Esophagus squamous epithelium (tissue), 5 donors: ENCODE measurements around the gene LDB2. TPM values are rescaled to one million over a fixed set of nuclear protein-coding genes. Genes with fewer than 3 reads are reported as not detected.

ENCODE experiments used
- DNase-seq: peaks from one replicate; lab custom pipeline; 2025; lab: John Stamatoyannopoulos, UW
- H3K27ac ChIP-seq, 4 donors: fragments of 200-600 bp; sonication (generic); one replicate each; pipeline ENCODE4 v1.5.1; 2016 to 2019; ENCODE audit warnings: mild to moderate bottlenecking in 1 of 4
- H3K27me3 ChIP-seq, 4 donors: fragments of 200-600 bp; sonication (generic); 1 replicate in 3 of 4; 2 replicates in 1 of 4; pipeline versions ENCODE4 v1.5.1 to v1.6.0; 2017 to 2021; ENCODE audit warnings: antibody characterized with exemption in 1 of 4
- H3K36me3 ChIP-seq, 3 donors: fragments of 200-600 bp; sonication (generic); one replicate each; pipeline ENCODE4 v1.5.1; 2016 to 2019
- H3K4me1 ChIP-seq, 3 donors: fragments of 200-600 bp; sonication (generic); one replicate each; pipeline ENCODE4 v1.5.1; 2017 to 2019
- H3K4me3 ChIP-seq, 4 donors: fragments of 200-600 bp; sonication (generic); 1 replicate in 3 of 4; 2 replicates in 1 of 4; pipeline ENCODE4 v1.5.1; 2016 to 2019; ENCODE audit warnings: mild to moderate bottlenecking in 2 of 4, moderate library complexity in 1 of 4
- H3K9me3 ChIP-seq, 3 donors: fragments of 200-600 bp; sonication (generic); one replicate each; pipeline ENCODE4 v1.5.1; 2016 to 2019
- CTCF ChIP-seq, 6 experiments: fragments of 450-650 bp in 4 of 6; fragments of 200-600 bp in 2 of 6; sonication (generic) in 2 of 6; IDR thresholded peaks; one replicate each; pipeline ENCODE4 v1.5.1; 2016 to 2019; ENCODE audit warnings: antibody characterized with exemption in 6 of 6, mild to moderate bottlenecking in 4 of 6, moderate library complexity in 4 of 6
- POLR2A ChIP-seq, 4 donors: fragments of 450-650 bp; IDR thresholded peaks; one replicate each; pipeline ENCODE4 v1.6.1; 2017; ENCODE audit warnings: antibody characterized with exemption in 4 of 4, mild to moderate bottlenecking in 4 of 4, moderate library complexity in 3 of 4
- WGBS, 2 donors: methylation state at CpG; one replicate each; pipeline ENCODE4 v1.1.5; 2018; 5-methylcytosine and 5-hydroxymethylcytosine counted together
- intact Hi-C: fragments of 100-400 bp; cut with DNase I; formaldehyde crosslinking; loops from one replicate; pipeline ENCODE4 v1.15.0; 2022
- total RNA-seq, 4 donors: library from RNA; depleted of rRNA; stranded (reverse); fragments of >200 nt; gene quantifications; one replicate each; pipeline ENCODE4 v1.1.0, GENCODE V29; 2016
- donor health status: DM: yes; HTN: yes; CAD: no.

LDB2 gene
- total RNA-seq, 4 donors from 2014 or later, result 3.0 to 16.0 (median 5.9) TPM

GRCh38 chr4:16729336-16729735, 169.1 kb downstream of the LDB2 start:
- no peak overlapping the region for H3K4me3 ChIP-seq
- peaks cover 0 to 6% (median 0%) of the 10 kb centered on the region in 3 donors for H3K4me1 ChIP-seq
- 56 to 64% methylated on average over 7 of the region's 7 CpGs for WGBS, 2 donors
- H3K9me3 ChIP-seq, result no peaks in the 10 kb centered on the region
- TF ChIP-seq POLR2A (IDR thresholded peaks at IDR 0.05), result no peak
- no peak for TF ChIP-seq CTCF (IDR thresholded peaks at IDR 0.05)
- intact Hi-C loops, result no loop called here
- no peak overlapping the region for H3K27ac ChIP-seq
- H3K36me3 ChIP-seq, result no peaks in the 10 kb centered on the region
- DNase-seq, result no peak
- H3K27me3 ChIP-seq, result peaks cover 0 to 4% (median 0%) of the 10 kb centered on the region in 4 donors

GRCh38 chr4:16728849-16729248, 169.6 kb downstream of the LDB2 start:
- Histone ChIP-seq H3K27ac (no peak overlapping the region), H3K4me3 (no peak overlapping the region), H3K4me1 (peaks cover 0 to 6% (median 0%) of the 10 kb centered on the region in 3 donors), H3K27me3 (peaks cover 0 to 4% (median 0%) of the 10 kb centered on the region in 4 donors), H3K9me3 (no peaks in the 10 kb centered on the region), H3K36me3 (no peaks in the 10 kb centered on the region)
- DNase-seq, result no peak
- 57 to 60% methylated on average over 2 of the region's 2 CpGs for WGBS, 2 donors
- no peak for TF ChIP-seq CTCF (IDR thresholded peaks at IDR 0.05)
- TF ChIP-seq POLR2A (IDR thresholded peaks at IDR 0.05), result no peak
- intact Hi-C loops, result no loop called here

- peaks cover 0 to 6% (median 0%) of the 10 kb centered on the region in 3 donors for H3K4me1 ChIP-seq
- intact Hi-C loops, result no loop called here
- no peak for TF ChIP-seq CTCF (IDR thresholded peaks at IDR 0.05)
- no peak for TF ChIP-seq POLR2A (IDR thresholded peaks at IDR 0.05)
These were observed 170.3 kb downstream of the LDB2 start for GRCh38 chr4:16728111-16728510.

DNA sequence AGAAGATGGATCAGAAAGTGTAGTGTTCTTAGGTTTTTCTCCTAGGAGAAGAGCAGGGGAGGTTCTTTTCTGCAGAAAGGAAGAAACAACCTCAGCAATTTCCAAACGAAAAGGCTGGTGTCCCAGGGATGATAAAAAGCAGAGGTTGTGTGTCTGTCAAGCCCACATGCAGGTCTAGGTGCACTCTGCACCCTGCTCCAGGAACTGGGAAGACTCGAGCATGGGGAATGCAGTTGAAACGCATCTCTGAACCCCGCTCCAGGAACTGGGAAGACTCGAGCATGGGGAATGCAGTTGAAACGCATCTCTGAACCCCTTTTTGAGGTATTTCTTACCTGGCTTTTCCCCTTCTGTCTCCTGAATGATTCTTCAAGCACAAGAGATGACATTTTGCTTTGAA, 171.2 kb downstream of the LDB2 start:
- WGBS, 2 donors, result 74 to 77% methylated on average over 5 to 6 of the region's 6 CpGs
- H3K4me1 ChIP-seq, result peaks cover 0 to 6% (median 0%) of the 10 kb centered on the region in 3 donors
- TF ChIP-seq POLR2A (IDR thresholded peaks at IDR 0.05) (no peak), CTCF (IDR thresholded peaks at IDR 0.05) (no peak)
- H3K27me3 ChIP-seq, result peaks cover 0 to 4% (median 0%) of the 10 kb centered on the region in 4 donors
- no peaks in the 10 kb centered on the region for H3K9me3 ChIP-seq
- intact Hi-C loops, result no loop called here
- no peak overlapping the region for H3K27ac ChIP-seq
- no peak for DNase-seq
- no peak overlapping the region for H3K4me3 ChIP-seq
- H3K36me3 ChIP-seq, result no peaks in the 10 kb centered on the region

More at GRCh38 chr4:16728111-16728510, 170.3 kb downstream of the LDB2 start:
- no peaks in the 10 kb centered on the region for H3K9me3 ChIP-seq
- H3K36me3 ChIP-seq, result no peaks in the 10 kb centered on the region
- H3K4me3 ChIP-seq, result no peak overlapping the region
- DNase-seq, result no peak
- H3K27ac ChIP-seq, result no peak overlapping the region
- peaks cover 0 to 4% (median 0%) of the 10 kb centered on the region in 4 donors for H3K27me3 ChIP-seq

DNA sequence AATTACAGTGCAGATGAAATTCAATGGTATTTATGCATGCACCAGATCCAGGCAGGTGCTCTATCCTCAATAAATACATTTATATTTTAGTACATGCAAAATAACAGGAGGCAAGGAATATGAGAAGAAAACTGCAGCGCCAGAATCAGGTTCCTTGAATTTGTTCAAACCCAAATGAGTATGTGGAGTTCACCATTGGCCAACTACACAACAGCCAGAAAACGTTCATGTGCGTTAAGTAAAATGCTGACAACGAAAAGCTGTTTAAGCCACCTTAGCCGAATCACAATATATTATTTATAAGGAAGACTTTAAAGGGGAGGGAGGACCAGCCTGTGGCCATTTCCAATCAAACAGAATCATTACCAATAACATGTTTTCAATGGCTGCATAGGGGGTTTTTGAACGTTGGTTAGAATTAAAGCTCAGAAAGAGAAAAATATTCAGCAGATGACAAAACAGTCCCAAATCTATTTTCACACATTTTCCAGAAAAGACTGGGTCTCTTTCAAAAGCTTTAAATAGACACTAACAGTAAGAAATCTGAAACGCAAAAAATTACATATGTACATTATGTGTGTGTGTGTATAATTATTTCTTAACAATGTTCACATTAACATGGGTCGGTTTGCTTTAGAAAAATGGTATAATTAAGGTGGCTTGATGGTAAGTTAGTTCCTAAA, 171.9 kb downstream of the LDB2 start:
- H3K27me3 ChIP-seq, result peaks cover 0 to 4% (median 0%) of the 10 kb centered on the region in 4 donors
- no peaks in the 10 kb centered on the region for H3K36me3 ChIP-seq
- intact Hi-C loops, result no loop called here
- no peak for TF ChIP-seq POLR2A (IDR thresholded peaks at IDR 0.05)
- no peak for TF ChIP-seq CTCF (IDR thresholded peaks at IDR 0.05)
- H3K4me1 ChIP-seq, result peaks cover 0 to 6% (median 0%) of the 10 kb centered on the region in 3 donors
- DNase-seq, result no peak
- 87 to 88% methylated on average over 8 of the region's 8 CpGs for WGBS, 2 donors
- no peak overlapping the region for H3K4me3 ChIP-seq
- H3K9me3 ChIP-seq, result no peaks in the 10 kb centered on the region
- no peak overlapping the region for H3K27ac ChIP-seq
